HG02938 (cell line): ENCODE measurements around the gene SGF29.
"Not testable (repeated sequence)": the region's sequence is repeated elsewhere in the genome, so short reads cannot be mapped to it uniquely, and the experiment has no call there.

Experiments
- ATAC-seq: cut with Tn5 transposase; IDR thresholded peaks from one replicate; pipeline ENCODE4 v1.9.1; 2021; ENCODE audit warnings: mild to moderate bottlenecking, moderate library complexity; ENCODE audit not compliant: unreplicated experiment

Gene SGF29

GRCh38 chr16:28563218-28563617, 9.5 kb downstream of the SGF29 start:
- no peak for ATAC-seq

- ATAC-seq = not testable (repeated sequence)
These were observed 12.7 kb downstream of the SGF29 start for GRCh38 chr16:28566233-28566925.

DNA sequence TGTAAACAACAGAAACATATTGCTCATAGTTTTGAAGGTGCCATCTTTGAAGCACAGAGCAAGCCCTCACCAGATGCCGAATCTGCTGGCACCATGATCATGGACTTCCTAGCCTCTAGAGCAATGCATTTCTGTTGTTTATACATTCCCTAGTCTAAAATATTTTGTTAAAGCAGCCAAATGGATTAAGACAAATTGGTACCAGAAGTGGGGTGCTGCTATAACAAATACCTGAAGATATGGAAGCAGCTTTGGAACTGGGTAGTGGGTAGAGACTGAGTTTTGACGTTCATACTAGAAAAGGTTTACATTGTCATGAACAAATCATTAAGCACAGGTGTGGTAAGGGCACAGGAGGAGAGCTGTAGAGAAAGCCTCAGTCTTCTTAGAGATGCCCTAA, 13.6 kb downstream of the SGF29 start:
- no peak for ATAC-seq

GRCh38 chr16:28569021-28569420, 15.3 kb downstream of the SGF29 start:
- no peak for ATAC-seq

- no peak for ATAC-seq
These were observed 16.4 kb downstream of the SGF29 start for GRCh38 chr16:28569968-28570752.

DNA sequence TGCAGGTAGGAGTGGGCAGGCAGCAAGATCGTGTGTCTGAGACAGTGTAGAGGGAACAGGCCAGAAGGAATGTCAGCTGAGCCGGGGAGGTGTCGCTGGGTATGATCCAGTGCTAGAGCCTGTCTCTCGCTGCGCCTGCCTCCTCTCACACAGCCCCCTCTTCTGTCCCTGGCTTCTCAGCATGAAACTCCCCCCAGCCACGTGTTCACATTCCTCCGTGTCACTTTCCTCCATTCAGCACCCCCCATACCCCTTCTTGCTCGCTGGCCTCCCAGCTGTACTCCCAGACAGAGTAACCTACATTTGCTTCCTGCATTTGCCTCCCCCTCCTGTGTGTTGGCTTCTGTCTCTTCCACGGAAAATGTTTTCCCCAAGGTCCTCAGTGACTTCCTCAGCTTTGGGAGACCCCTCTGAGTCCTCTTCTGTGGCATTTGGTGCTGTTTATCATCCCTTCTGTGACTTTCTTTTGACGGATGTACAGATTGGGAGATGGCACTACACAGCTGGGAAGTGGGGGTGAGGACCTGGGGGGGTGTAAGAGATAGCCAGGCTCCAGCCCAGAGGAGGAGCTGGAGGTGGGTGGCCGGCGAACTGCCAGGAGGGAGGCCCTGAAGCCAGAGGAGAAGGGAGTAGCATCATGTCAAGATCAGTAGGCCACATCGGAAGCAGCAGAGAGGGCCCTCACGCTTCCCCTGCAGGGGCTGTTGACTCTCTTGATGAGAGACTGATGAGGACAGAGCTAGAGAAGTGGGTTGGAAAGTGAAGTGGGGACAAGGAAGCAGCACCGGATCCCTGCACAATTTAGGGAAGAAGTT, 19.2 kb downstream of the SGF29 start:
- no peak for ATAC-seq

- ATAC-seq = no peak
These were observed 20.3 kb downstream of the SGF29 start for GRCh38 chr16:28573738-28574718.

GRCh38 chr16:28574925-28575324, 21.2 kb downstream of the SGF29 start:
- ATAC-seq = no peak

DNA sequence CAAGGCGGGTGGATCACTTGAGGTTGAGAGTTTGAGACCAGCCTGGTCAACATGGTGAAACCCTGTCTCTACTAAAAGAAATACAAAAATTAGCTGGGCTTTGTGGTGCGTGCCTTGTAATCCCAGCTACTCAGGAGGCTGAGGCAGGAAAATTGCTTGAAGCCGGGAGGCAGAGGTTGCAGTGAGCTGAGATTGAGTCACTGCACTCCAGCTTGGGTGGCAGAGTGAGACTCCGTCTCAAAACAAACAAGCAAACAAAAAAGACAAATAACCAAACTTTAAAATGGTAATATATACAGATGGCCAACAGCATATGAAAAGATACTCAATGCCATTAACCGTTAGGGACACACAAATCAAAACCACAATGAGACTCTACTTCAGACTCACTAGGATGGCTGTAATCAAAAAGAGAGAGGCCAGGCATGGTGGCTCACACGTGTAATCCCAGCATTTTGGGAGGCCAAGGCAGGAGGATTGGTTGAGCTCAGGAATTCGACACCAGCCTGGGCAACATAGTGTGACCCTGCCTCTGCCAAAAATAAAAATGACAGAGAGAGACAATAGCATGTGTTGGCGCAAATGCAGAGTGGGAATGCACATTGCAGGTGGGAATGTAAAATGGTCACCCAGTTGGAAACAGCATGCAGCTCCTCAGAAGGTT, 21.9 kb downstream of the SGF29 start:
- no peak for ATAC-seq

DNA sequence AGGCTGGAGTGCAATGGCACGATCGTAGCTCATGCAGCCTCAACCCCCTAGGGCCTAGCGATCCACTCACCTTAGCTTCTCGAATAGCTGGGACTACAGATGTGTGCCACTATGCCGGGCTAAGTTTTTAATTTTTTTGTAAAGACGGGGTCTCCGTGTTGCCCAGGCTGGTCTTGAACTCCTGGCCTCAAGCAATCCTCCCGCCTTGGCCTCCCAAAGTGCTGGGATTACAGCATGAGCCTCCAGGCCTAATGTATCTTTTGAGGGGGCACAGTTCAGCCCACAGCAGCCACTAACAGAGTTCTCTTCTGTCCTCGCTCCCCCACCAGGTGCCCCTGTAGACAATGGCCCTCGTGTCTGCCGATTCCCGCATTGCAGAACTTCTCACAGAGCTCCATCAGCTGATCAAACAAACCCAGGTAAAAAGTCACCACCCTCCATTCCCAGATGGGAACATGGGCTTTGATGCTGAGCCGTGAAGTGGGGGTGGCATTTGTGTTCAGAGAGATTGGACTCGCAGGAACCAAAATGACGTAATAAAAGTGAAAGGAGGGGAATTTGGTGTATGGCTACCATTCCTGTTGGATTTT, 27.1 kb downstream of the SGF29 start:
- no peak for ATAC-seq

- no peak for ATAC-seq
These were observed 32.0 kb downstream of the SGF29 start for GRCh38 chr16:28585674-28586073.

DNA sequence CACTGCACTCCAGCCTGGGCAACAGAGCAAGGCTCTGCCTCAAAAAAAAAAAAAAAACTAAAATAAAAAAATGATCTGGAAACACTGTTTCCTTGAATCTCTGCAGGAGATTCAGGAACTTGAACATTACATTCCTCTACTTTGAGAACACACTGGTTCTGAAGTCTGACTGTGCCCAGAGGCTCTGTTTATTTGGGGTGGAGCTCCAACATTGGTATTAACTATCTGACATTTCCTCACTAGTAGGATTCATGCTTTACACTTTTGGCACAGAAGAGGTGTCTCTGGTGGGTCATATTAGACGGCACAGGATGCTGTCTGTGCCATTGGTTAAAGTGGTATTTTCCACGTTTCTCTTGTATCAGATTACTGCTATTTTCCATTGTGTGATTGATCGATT, 32.7 kb downstream of the SGF29 start:
- no peak for ATAC-seq

- ATAC-seq = no peak
These were observed 33.7 kb downstream of the SGF29 start for GRCh38 chr16:28587386-28587785.

- ATAC-seq = no peak
These were observed 35.3 kb downstream of the SGF29 start for GRCh38 chr16:28589069-28589468.

GRCh38 chr16:28589930-28590329, 36.2 kb downstream of the SGF29 start:
- ATAC-seq = no peak

DNA sequence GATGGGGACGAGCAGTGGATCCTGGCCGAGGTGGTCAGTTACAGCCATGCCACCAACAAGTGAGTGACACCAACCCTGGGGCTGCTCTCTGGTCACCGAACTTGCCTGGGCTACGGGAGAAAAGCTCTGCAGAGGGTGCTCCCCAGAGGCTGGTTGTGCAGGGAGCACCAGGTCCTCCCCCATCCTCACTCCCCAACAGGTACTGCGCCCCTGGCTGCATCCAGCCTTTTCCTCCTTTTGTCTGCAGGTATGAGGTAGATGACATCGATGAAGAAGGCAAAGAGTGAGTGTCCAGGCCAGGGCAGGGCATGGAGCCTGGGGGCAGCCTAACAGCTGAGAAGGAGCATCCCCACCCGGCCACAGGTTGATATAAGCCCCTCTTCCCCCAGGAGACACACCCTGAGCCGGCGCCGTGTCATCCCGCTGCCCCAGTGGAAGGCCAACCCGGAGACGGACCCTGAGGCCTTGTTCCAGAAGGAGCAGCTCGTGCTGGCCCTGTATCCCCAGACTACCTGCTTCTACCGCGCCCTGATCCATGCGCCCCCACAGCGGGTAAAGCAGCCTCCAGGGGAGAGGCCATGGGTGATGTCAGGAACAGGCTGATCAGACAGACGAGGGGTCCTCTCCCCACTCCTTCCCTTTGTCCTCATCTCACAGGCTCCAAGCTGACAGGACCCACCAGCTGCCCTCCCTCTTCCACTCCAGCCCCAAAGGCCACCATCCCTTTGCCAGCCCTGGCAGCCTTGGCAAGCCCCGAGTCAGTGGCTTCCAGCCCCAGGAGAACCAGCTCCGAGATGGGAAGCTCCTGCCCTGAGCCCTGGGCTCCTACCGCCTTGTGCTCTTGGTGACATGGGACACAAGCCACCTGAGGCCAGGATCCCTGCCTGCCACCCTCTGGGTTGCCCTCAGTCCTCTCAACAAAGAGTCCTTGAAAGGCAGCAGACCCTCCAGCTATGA, 36.9 kb downstream of the SGF29 start:
- ATAC-seq = no peak

- no peak for ATAC-seq
These were observed 37.6 kb downstream of the SGF29 start for GRCh38 chr16:28591355-28591754.

GRCh38 chr16:28592511-28592910, 38.8 kb downstream of the SGF29 start:
- no peak for ATAC-seq
